Activated CD8-positive, alpha-beta T cell treated with anti-CD3 and anti-CD28 coated beads, Interleukin-2, amount 10 ng/mL, durations not matched to agents 7 days and 5 days (primary cell): ENCODE data around the gene RBMX2. TPM values are rescaled to one million over a fixed set of nuclear protein-coding genes. Genes with fewer than 3 reads are reported as not detected.

Experiments
- total RNA-seq, 2 experiments: library from RNA; stranded (reverse); gene quantifications; one replicate each; pipeline ENCODE4 v1.2.3, GENCODE V29; 2021

RBMX2 gene
- total RNA-seq, 2 experiments from 2014 or later, result 25.2 to 25.3 TPM

Other genes with a start within 250 kb of the RBMX2 start
- 10 to 100 TPM; 43.4 to 47.6 TPM for gene AIFM1, start 236.1 kb upstream of the RBMX2 start, total RNA-seq
- 10 to 100 TPM; 31.6 to 32.7 TPM for gene RAB33A, start 230.0 kb upstream of the RBMX2 start, total RNA-seq
- gene ZNF280C, start 133.1 kb upstream of the RBMX2 start, total RNA-seq, result 1 to 10 TPM; 5.0 to 5.9 TPM
- gene SLC25A14, start 62.1 kb upstream of the RBMX2 start, total RNA-seq, result 10 to 100 TPM; 11.5 to 13.3 TPM
- gene GPR119, start 16.3 kb upstream of the RBMX2 start, total RNA-seq, result not detected